Effector CD4-positive, alpha-beta T cell (primary cell): ENCODE data around the gene HSPB6.

Experiments used
- DNase-seq: peaks from one replicate; pipeline ENCODE4 v3.0.0-alpha.2; 2020

HSPB6 gene

DNA sequence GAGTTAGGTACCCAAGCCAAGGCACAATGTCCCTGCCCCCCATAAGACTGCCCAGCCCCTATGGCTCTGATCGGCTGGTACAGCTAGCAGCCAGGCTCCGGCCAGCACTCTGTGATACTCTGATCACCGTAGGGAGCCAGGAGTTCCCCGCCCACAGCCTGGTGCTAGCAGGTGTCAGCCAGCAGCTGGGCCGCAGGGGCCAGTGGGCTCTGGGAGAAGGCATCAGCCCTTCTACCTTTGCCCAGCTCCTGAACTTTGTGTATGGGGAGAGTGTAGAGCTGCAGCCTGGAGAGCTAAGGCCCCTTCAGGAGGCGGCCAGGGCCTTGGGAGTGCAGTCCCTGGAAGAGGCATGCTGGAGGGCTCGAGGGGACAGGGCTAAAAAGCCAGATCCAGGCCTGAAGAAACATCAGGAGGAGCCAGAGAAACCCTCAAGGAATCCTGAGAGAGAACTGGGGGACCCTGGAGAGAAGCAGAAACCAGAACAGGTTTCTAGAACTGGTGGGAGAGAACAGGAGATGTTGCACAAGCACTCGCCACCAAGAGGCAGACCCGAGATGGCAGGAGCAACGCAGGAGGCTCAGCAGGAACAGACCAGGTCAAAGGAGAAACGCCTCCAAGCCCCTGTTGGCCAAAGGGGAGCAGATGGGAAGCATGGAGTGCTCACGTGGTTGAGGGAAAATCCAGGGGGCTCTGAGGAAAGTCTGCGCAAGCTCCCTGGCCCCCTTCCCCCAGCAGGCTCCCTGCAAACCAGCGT, 42.1 kb downstream of the HSPB6 start:
- DNase-seq, result no peak

DNA sequence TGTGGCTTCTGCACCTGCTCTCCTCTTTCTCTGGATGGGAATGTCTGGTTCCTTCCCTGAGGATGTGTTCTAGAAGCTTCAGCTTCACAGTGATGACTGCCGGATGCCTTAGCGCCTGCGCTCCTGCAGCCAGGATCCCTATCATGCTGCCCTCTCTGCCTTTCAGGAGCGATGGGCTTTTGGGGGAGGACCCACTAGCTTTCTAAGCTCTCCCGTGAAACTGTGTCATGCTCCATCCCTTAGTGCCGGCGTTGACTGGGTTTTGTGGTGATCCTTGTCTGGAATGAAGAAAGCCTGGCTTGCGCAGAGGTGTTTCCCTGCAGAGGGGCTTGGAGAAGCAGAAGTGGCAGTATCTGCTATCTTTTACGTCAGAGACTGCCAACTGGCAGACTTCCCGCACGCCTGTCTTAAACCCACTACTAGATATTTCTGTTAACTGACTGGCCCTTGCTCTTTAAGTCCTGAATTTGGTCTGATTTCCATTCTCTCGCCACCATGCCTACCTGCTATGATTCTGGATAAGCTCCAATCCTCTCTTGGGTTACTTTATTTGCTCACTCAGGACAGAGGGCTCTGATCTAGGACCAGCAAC, 42.8 kb downstream of the HSPB6 start:
- no peak for DNase-seq

DNA sequence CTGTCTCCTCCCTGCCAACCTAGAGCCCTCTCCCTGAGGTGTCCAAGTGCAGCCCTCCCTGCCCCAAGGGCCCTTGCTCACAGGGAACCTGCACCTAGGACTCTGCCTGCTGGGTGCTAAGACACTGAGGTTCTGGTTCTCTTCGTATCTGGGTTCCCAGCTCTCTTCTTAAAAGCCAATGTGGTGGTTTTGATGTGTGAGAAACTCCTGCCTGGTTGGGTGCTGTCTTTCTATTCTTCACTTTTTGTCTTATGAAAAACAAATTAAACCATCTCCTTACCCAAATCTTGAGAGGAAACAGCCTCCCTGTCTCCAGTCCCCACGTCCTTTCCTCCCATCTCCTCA, 43.4 kb downstream of the HSPB6 start:
- DNase-seq, result no peak

DNA sequence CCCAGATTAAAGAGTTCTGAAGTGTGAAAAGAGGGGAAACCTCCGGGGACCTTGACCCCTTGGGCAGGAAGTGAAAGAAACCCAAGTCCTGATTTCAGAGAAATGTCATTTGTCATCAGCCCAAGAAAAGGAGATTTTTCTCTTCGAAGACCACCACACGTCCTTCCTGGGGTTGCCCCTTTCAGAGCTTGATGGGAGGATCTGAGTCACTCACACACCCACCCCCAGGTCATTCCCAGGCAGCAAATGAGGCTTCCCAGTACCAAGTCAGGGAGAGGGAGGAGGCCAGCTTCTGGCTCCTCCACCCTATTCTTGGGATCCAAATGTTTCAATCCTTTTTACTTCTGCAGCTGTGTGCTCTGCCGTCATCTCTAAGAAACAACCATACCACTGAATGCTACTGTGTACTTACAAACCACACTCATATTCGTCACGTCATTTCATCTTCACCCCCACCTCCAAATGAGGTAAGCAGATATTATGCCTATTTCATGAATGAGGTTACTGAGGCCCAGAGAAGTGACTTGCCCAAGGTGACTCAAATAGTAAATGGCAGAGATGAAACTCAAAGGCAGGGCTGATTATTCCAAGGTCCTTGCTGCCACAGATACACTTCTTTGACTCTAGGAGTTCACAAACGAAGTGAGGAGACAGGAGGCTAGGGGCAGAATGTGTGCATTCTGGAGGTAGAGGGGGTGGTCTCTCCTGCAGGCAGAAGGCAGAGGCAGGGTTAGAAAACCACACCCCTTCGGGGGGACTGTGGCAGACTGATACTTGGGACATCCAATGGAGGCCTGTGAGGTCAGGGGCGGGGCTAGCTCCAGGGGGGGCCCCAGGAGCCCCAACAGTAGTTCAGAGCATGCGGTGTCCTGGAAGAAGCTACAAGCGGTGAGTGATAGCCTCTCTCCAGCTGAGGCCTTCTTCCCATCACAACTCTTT, 44.0 kb downstream of the HSPB6 start:
- peak; percentile 29 for DNase-seq

DNA sequence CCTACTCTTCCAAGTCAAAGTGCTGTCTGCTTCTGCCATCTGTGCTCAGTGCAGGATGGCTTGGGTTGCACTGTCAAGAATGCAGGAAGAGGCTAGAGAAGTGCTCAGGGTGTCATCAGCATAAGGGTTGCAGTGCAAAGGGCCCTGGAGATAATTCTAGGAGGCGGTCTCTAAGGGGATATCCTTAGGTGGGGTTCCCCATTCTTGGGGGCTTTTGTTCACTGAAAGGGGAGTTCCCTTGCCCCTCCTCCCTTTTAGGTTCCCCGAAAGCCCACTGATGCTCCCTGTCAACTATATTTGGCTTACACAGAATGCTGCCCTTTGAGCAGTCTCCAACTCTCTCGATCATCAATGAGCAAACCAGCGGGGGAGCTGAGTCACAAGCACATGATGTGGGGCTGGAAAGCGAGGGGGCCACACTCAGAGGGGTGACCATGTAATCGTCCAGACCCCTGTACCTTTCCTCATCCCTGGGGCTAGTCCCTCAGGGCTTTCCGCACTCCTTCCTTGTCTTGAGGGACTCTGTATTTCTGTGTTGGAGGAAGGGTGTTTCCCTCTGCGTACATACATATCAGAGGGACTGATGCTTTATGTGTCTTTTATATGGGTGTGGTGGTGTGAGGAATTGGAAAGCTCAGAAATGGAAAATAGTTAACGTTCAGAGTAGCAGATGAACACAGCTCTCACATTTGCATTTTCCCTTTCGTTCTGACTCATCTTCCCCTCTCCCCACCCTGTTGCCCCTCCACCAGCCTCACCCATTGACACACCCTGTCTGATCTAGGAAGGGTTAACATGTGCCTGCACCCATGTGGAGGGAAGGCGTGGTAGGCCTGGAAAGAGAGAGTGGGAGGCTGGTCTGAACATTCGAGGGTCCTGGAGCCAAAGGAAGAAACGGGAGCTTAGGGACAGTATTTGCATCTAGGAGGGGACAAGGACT, 45.8 kb downstream of the HSPB6 start:
- no peak for DNase-seq

DNA sequence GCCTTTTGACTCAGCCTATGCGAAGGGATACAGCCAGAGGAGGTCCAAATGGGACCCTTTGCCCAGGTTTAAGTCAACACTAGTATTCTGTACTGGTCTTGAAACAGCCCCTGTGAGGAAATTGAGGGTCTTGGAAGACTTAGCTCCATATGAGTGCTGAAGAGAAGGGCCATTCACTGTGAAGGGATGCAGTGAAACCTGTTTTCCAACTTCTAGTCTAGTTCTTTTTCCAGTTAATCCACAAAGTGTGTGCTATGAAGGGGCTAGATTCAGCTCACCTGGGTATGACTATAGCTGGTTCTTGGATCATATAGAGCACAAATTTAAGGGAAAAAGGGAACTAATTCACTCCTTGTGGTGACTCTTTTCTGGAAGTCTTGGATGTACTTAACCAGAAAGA, 48.4 kb downstream of the HSPB6 start:
- no peak for DNase-seq
